ENCODE data around the gene LONP1.
"Not testable (repeated sequence)": the region's sequence is repeated elsewhere in the genome, so short reads cannot be mapped to it uniquely, and the experiment has no call there.

The LONP1 gene

DNA sequence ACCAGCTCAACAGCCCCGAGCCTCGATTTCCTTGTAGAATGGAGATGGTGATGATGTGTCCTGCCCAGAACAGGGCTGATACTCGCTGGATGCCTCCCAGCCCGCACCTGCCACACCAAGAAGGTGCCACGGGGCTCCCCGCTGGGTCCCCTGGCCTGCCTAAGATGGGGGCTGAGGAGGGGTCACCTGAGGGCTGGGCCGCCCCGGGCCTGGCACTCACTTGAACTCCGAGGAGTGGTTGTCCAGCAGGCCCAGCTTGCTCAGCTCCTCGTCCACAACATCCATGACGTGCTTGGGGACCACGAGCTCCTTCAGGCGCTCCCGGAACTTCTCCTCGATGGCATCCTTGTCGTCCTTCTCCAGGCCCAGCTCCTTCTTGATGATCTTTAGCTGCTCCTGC lies 14.4 kb downstream of the LONP1 start:
- Histone ChIP-seq H2BK5ac (ENCODE audit: low read depth, low read length, poor library complexity, severe bottlenecking) (no peak overlapping the region), H4K8ac (ENCODE audit: low read length) (no peak overlapping the region), H4K91ac (ENCODE audit: low read length) (no peak overlapping the region), H3K18ac (ENCODE audit: low read depth in 1 of 2, low read length in 2 of 2) (no peak overlapping the region), H3K4me2 (ENCODE audit: low read length, poor library complexity, severe bottlenecking) (no peak overlapping the region), H2BK12ac (ENCODE audit: low read length in 2 of 2) (no peak overlapping the region), H3K27ac (ENCODE audit: low read length, poor library complexity, severe bottlenecking) (no peak overlapping the region), H3K14ac (ENCODE audit: low read length in 2 of 2) (no peak overlapping the region), H2AK5ac (ENCODE audit: low read length, severe bottlenecking) (no peak overlapping the region), H3K4me3 (ENCODE audit: insufficient read depth in 1 of 2, low read depth in 1 of 2, low read length in 2 of 2) (no peak overlapping the region), H3K23ac (ENCODE audit: low read length in 2 of 2) (no peak overlapping the region), H3K9me3 (ENCODE audit: control insufficient read depth, low read length) (no peaks in the 10 kb centered on the region), H3K36me3 (ENCODE audit: control insufficient read depth in 1 of 2, insufficient read depth in 2 of 2, low read depth in 1 of 2, low read length in 2 of 2) (peaks cover 62 to 76% of the 10 kb centered on the region in 2 experiments), H3K27me3 (ENCODE audit: control insufficient read depth in 1 of 2, insufficient read depth in 1 of 2, low read length in 2 of 2) (no peaks in the 10 kb centered on the region), H2AFZ (ENCODE audit: low read depth, low read length) (no peak overlapping the region), H3K4me1 (ENCODE audit: control insufficient read depth, insufficient read depth, low read depth, low read length) (no peaks in the 10 kb centered on the region), H3K4ac (ENCODE audit: low read depth in 1 of 2, low read length in 2 of 2) (no peak overlapping the region), H3K9ac (ENCODE audit: low read length) (no peak overlapping the region), H3K79me1 (replicated peaks; ENCODE audit: low read length, poor library complexity, severe bottlenecking) (peaks cover 24% of the 10 kb centered on the region), H2BK120ac (ENCODE audit: low read depth, low read length) (no peak overlapping the region), H2BK15ac (ENCODE audit: low read depth, poor library complexity, severe bottlenecking) (no peak overlapping the region)
- WGBS, result 93% methylated on average over 16 of the region's 16 CpGs
- no peak for DNase-seq

DNA sequence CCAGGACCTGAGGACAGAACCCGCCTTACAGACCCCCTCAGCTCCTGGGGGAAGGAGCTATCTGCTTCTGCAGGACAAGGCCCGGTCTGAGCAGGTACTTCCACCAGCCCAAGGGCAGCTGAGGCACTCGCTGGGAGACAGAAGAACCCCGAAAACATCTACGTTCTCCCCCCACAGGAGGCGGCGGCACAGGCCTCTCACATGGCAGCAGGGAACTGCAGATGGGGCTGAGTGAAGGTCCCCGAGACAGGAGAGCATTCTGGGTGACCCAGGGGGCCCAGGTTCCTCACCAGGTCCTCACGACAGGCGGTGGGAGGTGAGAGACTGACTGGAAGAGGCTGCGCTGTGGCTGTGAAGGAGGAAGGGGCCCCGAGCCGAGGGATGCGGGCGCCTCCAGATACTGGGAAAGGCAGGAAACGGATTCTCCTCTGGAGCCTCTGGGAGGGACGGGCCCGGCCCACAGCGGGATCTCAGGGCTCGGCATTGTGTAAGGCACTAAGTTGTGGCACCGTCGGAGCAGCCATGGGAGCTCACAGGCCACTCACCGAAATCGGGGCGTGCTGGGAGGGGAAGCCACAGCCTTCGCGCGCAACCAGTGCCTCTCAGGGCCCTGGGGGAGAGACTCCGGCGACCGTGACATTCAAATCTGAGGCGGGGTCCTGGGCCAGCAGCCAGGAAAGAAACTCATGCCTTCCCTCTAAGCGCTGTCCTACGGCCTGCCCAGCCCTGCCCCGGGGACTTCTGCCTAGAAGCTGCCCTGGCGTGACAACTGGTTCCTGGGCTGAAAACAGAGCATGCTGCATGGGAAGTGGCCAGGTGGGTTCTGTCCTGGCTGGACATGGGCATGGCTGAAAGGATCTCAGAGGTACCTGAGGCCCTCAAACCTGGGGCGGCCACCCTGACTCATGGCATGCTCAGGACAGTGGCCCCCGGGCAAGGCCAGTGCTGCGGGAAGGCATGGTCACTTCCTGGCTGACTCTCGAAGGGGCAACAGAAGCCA lies 15.8 kb downstream of the LONP1 start:
- H3K4me1 ChIP-seq (ENCODE audit: control insufficient read depth, insufficient read depth, low read depth, low read length), result no peaks in the 10 kb centered on the region
- WGBS, result 97% methylated on average over 40 of the region's 40 CpGs
- no peak for DNase-seq
- no peak overlapping the region for H2BK120ac ChIP-seq (ENCODE audit: low read depth, low read length)
- no peak overlapping the region for H2BK5ac ChIP-seq (ENCODE audit: low read depth, low read length, poor library complexity, severe bottlenecking)
- H2BK12ac ChIP-seq (ENCODE audit: low read length in 2 of 2), result no peak overlapping the region
- no peak overlapping the region for H3K4ac ChIP-seq (ENCODE audit: low read depth in 1 of 2, low read length in 2 of 2)
- H3K27me3 ChIP-seq (ENCODE audit: control insufficient read depth in 1 of 2, insufficient read depth in 1 of 2, low read length in 2 of 2), result no peaks in the 10 kb centered on the region
- no peaks in the 10 kb centered on the region for H3K9me3 ChIP-seq (ENCODE audit: control insufficient read depth, low read length)
- H2AFZ ChIP-seq (ENCODE audit: low read depth, low read length), result no peak overlapping the region
- H3K18ac ChIP-seq (ENCODE audit: low read depth in 1 of 2, low read length in 2 of 2), result no peak overlapping the region
- no peak overlapping the region for H4K8ac ChIP-seq (ENCODE audit: low read length)
- no peak overlapping the region for H4K91ac ChIP-seq (ENCODE audit: low read length)
- H3K4me3 ChIP-seq (ENCODE audit: insufficient read depth in 1 of 2, low read depth in 1 of 2, low read length in 2 of 2), result no peak overlapping the region
- no peak overlapping the region for H3K9ac ChIP-seq (ENCODE audit: low read length)
- H3K79me1 ChIP-seq (replicated peaks; ENCODE audit: low read length, poor library complexity, severe bottlenecking), result peaks cover 22% of the 10 kb centered on the region
- H3K27ac ChIP-seq (ENCODE audit: low read length, poor library complexity, severe bottlenecking), result no peak overlapping the region
- H3K4me2 ChIP-seq (ENCODE audit: low read length, poor library complexity, severe bottlenecking), result no peak overlapping the region
- no peak overlapping the region for H3K14ac ChIP-seq (ENCODE audit: low read length in 2 of 2)
- H2AK5ac ChIP-seq (ENCODE audit: low read length, severe bottlenecking), result no peak overlapping the region
- H3K36me3 ChIP-seq (ENCODE audit: control insufficient read depth in 1 of 2, insufficient read depth in 2 of 2, low read depth in 1 of 2, low read length in 2 of 2), result peaks cover 62 to 79% of the 10 kb centered on the region in 2 experiments
- H3K23ac ChIP-seq (ENCODE audit: low read length in 2 of 2), result no peak overlapping the region
- H2BK15ac ChIP-seq (ENCODE audit: low read depth, poor library complexity, severe bottlenecking), result no peak overlapping the region

DNA sequence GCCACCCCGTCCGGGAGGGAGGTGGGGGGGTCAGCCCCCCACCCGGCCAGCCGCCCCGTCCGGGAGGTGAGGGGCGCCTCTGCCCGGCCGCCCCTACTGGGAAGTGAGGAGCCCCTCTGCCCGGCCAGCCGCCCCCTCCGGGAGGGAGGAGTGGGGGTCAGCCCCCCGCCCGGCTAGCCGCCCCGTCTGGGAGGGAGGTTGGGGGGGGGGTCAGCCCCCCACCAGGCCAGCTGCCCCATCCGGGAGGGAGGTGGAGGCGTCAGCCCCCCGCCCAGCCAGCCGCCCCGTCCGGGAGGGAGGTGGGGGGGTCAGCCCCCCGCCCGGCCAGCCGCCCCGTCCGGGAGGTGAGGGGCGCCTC lies 17.9 kb downstream of the LONP1 start:
- H3K27ac ChIP-seq (ENCODE audit: low read length, poor library complexity, severe bottlenecking), result not testable (repeated sequence)

DNA sequence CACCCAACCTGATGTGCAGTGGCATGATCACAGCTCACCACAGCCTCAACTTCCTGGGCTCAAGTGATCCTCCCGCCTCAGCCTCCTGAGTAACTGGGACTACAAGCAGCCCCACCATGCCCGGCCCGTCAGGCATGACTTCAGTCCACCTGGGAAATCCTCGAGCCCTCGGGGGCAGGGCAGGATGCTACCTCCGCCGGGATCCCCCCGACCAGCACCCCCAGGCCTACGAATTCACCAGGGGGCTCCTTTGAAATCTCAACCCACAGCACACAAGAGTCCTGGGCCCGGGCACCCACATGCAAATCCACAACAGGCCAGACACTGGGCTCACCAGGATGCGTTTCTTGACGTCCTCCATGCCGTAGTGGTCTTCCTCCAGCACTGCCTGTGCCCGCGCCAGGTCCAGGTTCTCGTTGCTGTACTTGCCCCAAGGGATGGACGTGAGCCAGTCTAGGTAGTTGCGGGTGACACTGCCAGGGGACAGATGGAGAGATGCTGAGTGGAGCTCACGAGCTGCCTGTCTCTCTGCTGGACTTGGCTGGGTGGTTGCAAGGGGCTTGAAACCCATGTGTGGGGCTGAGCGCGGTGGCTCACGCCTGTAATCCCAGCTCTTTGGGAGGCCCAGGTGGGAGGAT lies 19.4 kb downstream of the LONP1 start:
- no peak overlapping the region for H4K8ac ChIP-seq (ENCODE audit: low read length)
- WGBS, result 99% methylated on average over 22 of the region's 22 CpGs
- peaks cover 3% of the 10 kb centered on the region for H3K4me1 ChIP-seq (ENCODE audit: control insufficient read depth, insufficient read depth, low read depth, low read length)
- no peak overlapping the region for H3K4me3 ChIP-seq (ENCODE audit: insufficient read depth in 1 of 2, low read depth in 1 of 2, low read length in 2 of 2)
- H4K91ac ChIP-seq (ENCODE audit: low read length), result no peak overlapping the region
- no peaks in the 10 kb centered on the region for H3K9me3 ChIP-seq (ENCODE audit: control insufficient read depth, low read length)
- no peak overlapping the region for H2BK12ac ChIP-seq (ENCODE audit: low read length in 2 of 2)
- DNase-seq, result no peak
- peaks cover 14% of the 10 kb centered on the region for H3K79me1 ChIP-seq (replicated peaks; ENCODE audit: low read length, poor library complexity, severe bottlenecking)
- no peaks in the 10 kb centered on the region for H3K27me3 ChIP-seq (ENCODE audit: control insufficient read depth in 1 of 2, insufficient read depth in 1 of 2, low read length in 2 of 2)
- no peak overlapping the region for H3K14ac ChIP-seq (ENCODE audit: low read length in 2 of 2)
- no peak overlapping the region for H3K4me2 ChIP-seq (ENCODE audit: low read length, poor library complexity, severe bottlenecking)
- H3K9ac ChIP-seq (ENCODE audit: low read length), result no peak overlapping the region
- no peak overlapping the region for H2BK120ac ChIP-seq (ENCODE audit: low read depth, low read length)
- no peak overlapping the region for H2AFZ ChIP-seq (ENCODE audit: low read depth, low read length)
- H3K27ac ChIP-seq (ENCODE audit: low read length, poor library complexity, severe bottlenecking), result no peak overlapping the region
- no peak overlapping the region for H2BK5ac ChIP-seq (ENCODE audit: low read depth, low read length, poor library complexity, severe bottlenecking)
- peaks cover 63 to 82% of the 10 kb centered on the region in 2 experiments for H3K36me3 ChIP-seq (ENCODE audit: control insufficient read depth in 1 of 2, insufficient read depth in 2 of 2, low read depth in 1 of 2, low read length in 2 of 2)
- no peak overlapping the region for H2BK15ac ChIP-seq (ENCODE audit: low read depth, poor library complexity, severe bottlenecking)
- H3K18ac ChIP-seq (ENCODE audit: low read depth in 1 of 2, low read length in 2 of 2), result no peak overlapping the region
- H3K4ac ChIP-seq (ENCODE audit: low read depth in 1 of 2, low read length in 2 of 2), result no peak overlapping the region
- no peak overlapping the region for H2AK5ac ChIP-seq (ENCODE audit: low read length, severe bottlenecking)
- no peak overlapping the region for H3K23ac ChIP-seq (ENCODE audit: low read length in 2 of 2)

More for the DNA sequence above, 17.9 kb downstream of the LONP1 start:
- not testable (repeated sequence) for H3K4me1 ChIP-seq (ENCODE audit: control insufficient read depth, insufficient read depth, low read depth, low read length); H3K23ac ChIP-seq (ENCODE audit: low read length in 2 of 2); H3K4ac ChIP-seq (ENCODE audit: low read depth in 1 of 2, low read length in 2 of 2); H3K4me3 ChIP-seq (ENCODE audit: insufficient read depth in 1 of 2, low read depth in 1 of 2, low read length in 2 of 2); H3K27me3 ChIP-seq (ENCODE audit: control insufficient read depth in 1 of 2, insufficient read depth in 1 of 2, low read length in 2 of 2); H2BK12ac ChIP-seq (ENCODE audit: low read length in 2 of 2); H2BK15ac ChIP-seq (ENCODE audit: low read depth, poor library complexity, severe bottlenecking); H2BK120ac ChIP-seq (ENCODE audit: low read depth, low read length); H2AK5ac ChIP-seq (ENCODE audit: low read length, severe bottlenecking); H3K9me3 ChIP-seq (ENCODE audit: control insufficient read depth, low read length); DNase-seq; H3K4me2 ChIP-seq (ENCODE audit: low read length, poor library complexity, severe bottlenecking); H4K8ac ChIP-seq (ENCODE audit: low read length); H3K9ac ChIP-seq (ENCODE audit: low read length); H3K14ac ChIP-seq (ENCODE audit: low read length in 2 of 2); H2AFZ ChIP-seq (ENCODE audit: low read depth, low read length); H3K18ac ChIP-seq (ENCODE audit: low read depth in 1 of 2, low read length in 2 of 2); H4K91ac ChIP-seq (ENCODE audit: low read length); H2BK5ac ChIP-seq (ENCODE audit: low read depth, low read length, poor library complexity, severe bottlenecking)
- peaks cover 62 to 82% of the 10 kb centered on the region in 2 experiments for H3K36me3 ChIP-seq (ENCODE audit: control insufficient read depth in 1 of 2, insufficient read depth in 2 of 2, low read depth in 1 of 2, low read length in 2 of 2)
- peaks cover 19% of the 10 kb centered on the region for H3K79me1 ChIP-seq (replicated peaks; ENCODE audit: low read length, poor library complexity, severe bottlenecking)
- WGBS, result 94% methylated on average over 3 of the region's 28 CpGs
